HL-60 (cell line): ENCODE measurements around the gene ETV6.

Experiments used
- GABPA ChIP-seq: IDR thresholded peaks from 2 replicates; pipeline ENCODE4 v1.6.1; 2012; ENCODE audit warnings: low read depth
- POLR2AphosphoS5 ChIP-seq: IDR thresholded peaks from 2 replicates; pipeline ENCODE4 v1.6.1; 2012; ENCODE audit warnings: low read depth
- TF ChIP-seq, protein P1 (sequence below): IDR thresholded peaks from one replicate; pipeline ENCODE4 v1.5.1; 2011; ENCODE audit warnings: low read length, control low read depth, inconsistent platforms; ENCODE audit not compliant: insufficient read depth

DNA sequence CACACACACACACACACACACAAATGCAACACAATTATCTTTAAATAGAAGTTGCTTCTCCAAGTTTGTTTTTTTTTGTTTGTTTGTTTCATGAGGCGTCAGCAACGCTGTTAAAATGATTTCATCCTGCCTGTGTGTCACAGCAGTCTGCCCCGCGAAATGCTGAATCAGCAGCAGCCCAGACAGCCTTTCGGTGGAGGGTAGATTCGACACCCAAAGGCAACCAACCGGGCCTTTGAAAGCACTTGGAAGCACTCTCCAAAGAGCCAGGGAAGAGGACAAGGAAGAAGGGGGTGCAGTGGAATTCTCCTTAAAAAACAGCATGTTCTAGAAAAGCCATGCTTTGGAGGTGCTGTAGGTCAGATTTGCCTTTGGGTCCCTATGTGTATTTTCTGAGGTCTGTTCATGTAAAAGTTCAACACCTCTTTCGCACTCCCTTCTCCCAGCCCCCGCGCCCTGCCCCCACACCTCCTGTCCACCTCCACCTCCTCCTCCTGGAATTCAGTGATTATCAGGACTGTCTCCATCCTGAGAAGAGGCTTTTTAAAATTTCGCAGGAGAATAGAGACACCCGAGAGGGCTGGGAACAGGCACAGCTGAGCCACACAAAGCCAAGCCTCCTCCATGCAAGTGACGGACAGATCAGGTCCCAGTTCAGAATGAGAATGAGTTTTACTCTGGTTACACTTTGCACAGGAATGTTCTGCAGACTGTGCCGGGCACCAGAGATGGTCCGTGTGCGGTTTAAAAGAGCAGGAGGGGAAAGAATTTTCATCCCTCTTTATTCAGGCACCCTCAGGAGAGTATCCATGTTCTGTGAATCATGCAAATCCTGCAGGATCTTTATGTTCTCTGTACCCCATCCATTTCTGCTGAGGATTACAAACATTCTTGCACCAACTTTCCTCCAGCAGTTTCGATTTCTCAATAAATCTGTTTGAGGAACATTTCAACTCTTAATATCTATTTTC lies 177.9 kb downstream of the ETV6 start:
- TF ChIP-seq, protein P1, sequence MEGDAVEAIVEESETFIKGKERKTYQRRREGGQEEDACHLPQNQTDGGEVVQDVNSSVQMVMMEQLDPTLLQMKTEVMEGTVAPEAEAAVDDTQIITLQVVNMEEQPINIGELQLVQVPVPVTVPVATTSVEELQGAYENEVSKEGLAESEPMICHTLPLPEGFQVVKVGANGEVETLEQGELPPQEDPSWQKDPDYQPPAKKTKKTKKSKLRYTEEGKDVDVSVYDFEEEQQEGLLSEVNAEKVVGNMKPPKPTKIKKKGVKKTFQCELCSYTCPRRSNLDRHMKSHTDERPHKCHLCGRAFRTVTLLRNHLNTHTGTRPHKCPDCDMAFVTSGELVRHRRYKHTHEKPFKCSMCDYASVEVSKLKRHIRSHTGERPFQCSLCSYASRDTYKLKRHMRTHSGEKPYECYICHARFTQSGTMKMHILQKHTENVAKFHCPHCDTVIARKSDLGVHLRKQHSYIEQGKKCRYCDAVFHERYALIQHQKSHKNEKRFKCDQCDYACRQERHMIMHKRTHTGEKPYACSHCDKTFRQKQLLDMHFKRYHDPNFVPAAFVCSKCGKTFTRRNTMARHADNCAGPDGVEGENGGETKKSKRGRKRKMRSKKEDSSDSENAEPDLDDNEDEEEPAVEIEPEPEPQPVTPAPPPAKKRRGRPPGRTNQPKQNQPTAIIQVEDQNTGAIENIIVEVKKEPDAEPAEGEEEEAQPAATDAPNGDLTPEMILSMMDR = no peak
- TF ChIP-seq POLR2AphosphoS5 = no peak
- TF ChIP-seq GABPA = no peak
